ENCODE measurements around the gene TMPRSS4.

GRCh38 chr11:118090545-118091162, 13.8 kb downstream of the TMPRSS4 start:
- no peak for TF ChIP-seq CTCF (conservative IDR thresholded peaks at IDR 0.05; ENCODE audit: low read depth, low read length)
- TF ChIP-seq EZH2 (IDR thresholded peaks at IDR 0.05; ENCODE audit: low read length, unreplicated experiment) = no peak
- TF ChIP-seq EZH2phosphoT487 (IDR thresholded peaks at IDR 0.05; ENCODE audit: borderline replicate concordance, low read length) = no peak

Data from PC-3 (cell line).